KMS-11 (cell line): Measurements from ENCODE around the gene LMAN1L.

Experiments
- H2AFZ ChIP-seq: fragments of 200-600 bp; sonication (generic); 2 replicates; pipeline ENCODE4 v1.6.1; 2016; ENCODE audit warnings: antibody characterized with exemption, mixed run types, low read depth
- H3K27ac ChIP-seq: fragments of 200-600 bp; sonication (generic); 2 replicates; pipeline ENCODE4 v1.6.1; 2016; ENCODE audit warnings: mild to moderate bottlenecking, mixed run types
- H3K27me3 ChIP-seq: fragments of 200-600 bp; sonication (generic); 2 replicates; pipeline ENCODE4 v1.6.1; 2017; ENCODE audit warnings: mild to moderate bottlenecking, low read depth, mixed run types, moderate library complexity; ENCODE audit not compliant: insufficient read depth
- H3K36me3 ChIP-seq: fragments of 200-600 bp; sonication (generic); 2 replicates; pipeline ENCODE4 v1.6.1; 2017; ENCODE audit warnings: mild to moderate bottlenecking, mixed run types; ENCODE audit not compliant: insufficient read depth
- H3K4me1 ChIP-seq: fragments of 200-600 bp; sonication (generic); 2 replicates; pipeline ENCODE4 v1.6.1; 2016; ENCODE audit warnings: mild to moderate bottlenecking, low read depth, mixed run types; ENCODE audit not compliant: poor library complexity, severe bottlenecking
- H3K4me2 ChIP-seq: fragments of 200-600 bp; sonication (generic); 2 replicates; pipeline ENCODE4 v1.7.0; 2016; ENCODE audit warnings: mild to moderate bottlenecking, mixed run types
- H3K4me3 ChIP-seq: fragments of 200-600 bp; sonication (generic); IDR thresholded peaks from 2 replicates; pipeline ENCODE4 v1.6.1; 2017; ENCODE audit warnings: low read depth, low read length, mixed read lengths; ENCODE audit not compliant: insufficient read depth
- H3K79me2 ChIP-seq: fragments of 200-600 bp; sonication (generic); 2 replicates; pipeline ENCODE4 v1.6.1; 2016; ENCODE audit warnings: low read depth, mixed run types; ENCODE audit not compliant: insufficient read depth
- H3K9ac ChIP-seq: fragments of 200-600 bp; sonication (generic); 2 replicates; pipeline ENCODE4 v1.6.1; 2016; ENCODE audit warnings: mild to moderate bottlenecking, mixed run types
- H4K20me1 ChIP-seq: fragments of 200-600 bp; sonication (generic); 2 replicates; pipeline ENCODE4 v1.6.1; 2016; ENCODE audit warnings: mild to moderate bottlenecking, mixed run types; ENCODE audit not compliant: insufficient read depth
- TF ChIP-seq, protein P1 (sequence below): fragments of 200-600 bp; sonication (generic); conservative IDR thresholded peaks from 2 replicates; pipeline ENCODE4 v1.6.1; 2017; ENCODE audit warnings: low read depth, mild to moderate bottlenecking, antibody characterized with exemption, low read length, moderate library complexity, mixed read lengths

LMAN1L gene

GRCh38 chr15:74792227-74793016 lies 20.2 kb upstream of the LMAN1L start:
- Histone ChIP-seq H3K4me1 (peaks cover 53% of the 10 kb centered on the region), H3K36me3 (no peaks in the 10 kb centered on the region), H3K27me3 (no peaks in the 10 kb centered on the region), H3K4me3 (no peak overlapping the region), H3K79me2 (peaks cover 85% of the 10 kb centered on the region), H4K20me1 (peaks cover 10% of the 10 kb centered on the region; the same call in 1 of the 2 replicates), H3K27ac (no peak overlapping the region), H2AFZ (no peak overlapping the region), H3K4me2 (no peak overlapping the region), H3K9ac (no peak overlapping the region)
- TF ChIP-seq, protein P1, sequence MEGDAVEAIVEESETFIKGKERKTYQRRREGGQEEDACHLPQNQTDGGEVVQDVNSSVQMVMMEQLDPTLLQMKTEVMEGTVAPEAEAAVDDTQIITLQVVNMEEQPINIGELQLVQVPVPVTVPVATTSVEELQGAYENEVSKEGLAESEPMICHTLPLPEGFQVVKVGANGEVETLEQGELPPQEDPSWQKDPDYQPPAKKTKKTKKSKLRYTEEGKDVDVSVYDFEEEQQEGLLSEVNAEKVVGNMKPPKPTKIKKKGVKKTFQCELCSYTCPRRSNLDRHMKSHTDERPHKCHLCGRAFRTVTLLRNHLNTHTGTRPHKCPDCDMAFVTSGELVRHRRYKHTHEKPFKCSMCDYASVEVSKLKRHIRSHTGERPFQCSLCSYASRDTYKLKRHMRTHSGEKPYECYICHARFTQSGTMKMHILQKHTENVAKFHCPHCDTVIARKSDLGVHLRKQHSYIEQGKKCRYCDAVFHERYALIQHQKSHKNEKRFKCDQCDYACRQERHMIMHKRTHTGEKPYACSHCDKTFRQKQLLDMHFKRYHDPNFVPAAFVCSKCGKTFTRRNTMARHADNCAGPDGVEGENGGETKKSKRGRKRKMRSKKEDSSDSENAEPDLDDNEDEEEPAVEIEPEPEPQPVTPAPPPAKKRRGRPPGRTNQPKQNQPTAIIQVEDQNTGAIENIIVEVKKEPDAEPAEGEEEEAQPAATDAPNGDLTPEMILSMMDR, result no peak

DNA sequence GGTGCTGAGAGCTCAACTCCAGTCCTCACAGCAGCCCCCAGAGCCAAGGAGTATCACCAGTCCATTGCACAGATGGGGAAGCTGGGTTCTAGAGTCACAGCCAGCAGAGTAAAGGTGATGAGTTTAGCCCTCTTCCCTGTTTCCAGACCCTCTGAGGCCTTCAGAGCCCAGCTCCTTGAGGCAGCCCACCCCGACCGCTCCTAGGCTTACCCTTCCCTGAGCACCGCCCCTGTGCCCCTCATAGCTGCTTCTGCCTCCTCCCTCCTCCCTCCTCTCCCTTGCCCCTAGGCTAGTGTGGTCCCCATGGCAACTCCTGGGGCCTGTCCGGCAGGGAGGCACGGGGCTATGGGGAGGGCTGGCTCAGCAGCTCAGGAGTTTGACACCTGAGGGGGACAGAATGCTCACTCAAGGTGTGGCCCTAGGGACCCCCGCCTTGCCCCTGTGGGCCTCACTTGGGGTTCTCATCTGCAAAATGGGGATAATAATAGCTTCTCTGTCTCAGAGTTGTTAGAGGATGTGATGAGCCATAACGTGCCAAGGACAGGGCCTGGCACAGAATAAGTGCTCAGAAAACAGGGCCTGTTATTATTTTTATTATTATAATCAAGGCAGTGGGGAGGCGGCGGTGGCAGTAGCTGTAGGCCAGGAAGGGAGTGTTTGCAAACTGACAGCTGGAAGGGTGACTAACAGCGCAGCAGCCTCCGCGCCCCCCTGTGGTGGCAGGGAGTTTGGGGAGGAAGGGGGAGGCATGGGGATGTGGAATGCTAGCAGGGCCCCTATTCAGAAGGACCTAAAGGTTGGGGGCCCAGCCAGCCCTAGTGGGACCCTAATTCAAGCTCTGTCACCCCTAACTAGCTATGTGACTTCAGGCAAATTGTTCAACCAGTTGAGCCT lies 19.3 kb upstream of the LMAN1L start:
- TF ChIP-seq, protein P1, result no peak
- Histone ChIP-seq H3K79me2 (peaks cover 88% of the 10 kb centered on the region), H3K4me1 (peaks cover 52% of the 10 kb centered on the region), H4K20me1 (peaks cover 10% of the 10 kb centered on the region; the same call in 1 of the 2 replicates), H3K27ac (no peak overlapping the region), H3K27me3 (no peaks in the 10 kb centered on the region), H3K9ac (no peak overlapping the region), H3K4me2 (no peak overlapping the region), H3K36me3 (no peaks in the 10 kb centered on the region), H2AFZ (no peak overlapping the region), H3K4me3 (no peak overlapping the region)

DNA sequence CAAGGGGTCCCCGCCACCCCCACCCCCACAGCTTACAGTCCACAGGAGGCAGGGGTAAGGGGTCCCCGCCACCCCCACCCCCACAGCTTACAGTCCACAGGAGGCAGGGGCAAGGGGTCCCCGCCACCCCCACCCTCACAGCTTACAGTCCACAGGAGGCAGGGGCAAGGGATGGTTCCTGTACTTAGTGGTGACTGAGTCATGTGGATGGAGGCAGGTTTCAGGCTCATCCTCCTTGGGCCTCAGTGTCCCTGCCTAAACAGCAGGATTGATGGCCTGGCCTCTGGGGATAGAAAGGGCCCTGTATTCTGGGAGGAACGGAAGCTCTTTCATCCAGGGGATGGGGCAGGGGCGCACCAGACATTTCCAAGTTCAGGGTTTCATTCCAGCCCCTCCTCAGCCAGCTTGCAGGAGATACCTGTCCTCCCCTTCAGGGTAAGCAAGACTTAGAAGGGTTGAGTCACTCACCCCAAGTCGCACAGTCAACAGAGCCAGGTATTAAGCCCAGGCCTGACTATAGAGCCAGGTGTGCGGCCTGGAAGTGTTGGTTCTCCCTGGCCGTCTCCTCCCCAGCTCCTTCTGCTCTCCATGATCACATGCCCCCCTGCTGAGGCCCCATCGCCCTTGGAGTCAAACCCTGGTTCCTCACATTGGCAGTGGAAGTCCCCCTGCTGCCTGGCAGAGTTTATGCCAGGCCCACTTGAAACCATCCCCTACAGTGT lies 18.2 kb upstream of the LMAN1L start:
- peaks cover 55% of the 10 kb centered on the region for H3K4me1 ChIP-seq
- H3K4me2 ChIP-seq, result no peak overlapping the region
- no peak overlapping the region for H2AFZ ChIP-seq
- no peaks in the 10 kb centered on the region for H3K27me3 ChIP-seq
- no peaks in the 10 kb centered on the region for H3K36me3 ChIP-seq
- H3K79me2 ChIP-seq, result peaks cover 77% of the 10 kb centered on the region
- H3K4me3 ChIP-seq, result no peak overlapping the region
- H4K20me1 ChIP-seq, result peaks cover 10% of the 10 kb centered on the region; the same call in 1 of the 2 replicates
- TF ChIP-seq, protein P1, result no peak
- H3K9ac ChIP-seq, result no peak overlapping the region
- H3K27ac ChIP-seq, result no peak overlapping the region

DNA sequence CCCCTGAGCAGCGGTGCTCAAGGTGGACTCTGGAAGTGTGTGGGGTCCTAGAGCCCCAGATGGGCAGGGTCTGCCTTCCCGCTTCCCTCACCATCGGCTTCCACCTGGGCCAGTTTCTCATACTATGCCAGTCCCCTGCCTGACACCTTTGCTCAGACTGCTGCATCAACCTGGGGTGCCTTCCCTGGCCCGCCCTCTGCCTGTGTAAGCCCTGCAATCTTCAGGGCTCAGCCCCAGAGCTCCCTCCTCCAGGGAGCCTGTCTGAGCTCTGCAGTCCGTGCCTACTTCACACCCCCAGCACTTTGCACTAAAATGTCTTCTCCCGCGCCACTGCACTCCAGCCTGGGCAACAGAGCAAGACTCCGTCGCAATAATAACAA lies 17.7 kb upstream of the LMAN1L start:
- Histone ChIP-seq H3K4me2 (no peak overlapping the region), H3K36me3 (no peaks in the 10 kb centered on the region), H3K4me3 (no peak overlapping the region), H2AFZ (no peak overlapping the region), H3K79me2 (peaks cover 72% of the 10 kb centered on the region), H3K27me3 (no peaks in the 10 kb centered on the region), H3K4me1 (peaks cover 55% of the 10 kb centered on the region), H3K27ac (no peak overlapping the region), H3K9ac (no peak overlapping the region), H4K20me1 (peaks cover 10% of the 10 kb centered on the region; the same call in 1 of the 2 replicates)
- TF ChIP-seq, protein P1, result no peak
